GM18508 (cell line): ENCODE data around the gene LAMB3.

Source experiments
- ATAC-seq: cut with Tn5 transposase; IDR thresholded peaks from one replicate; pipeline ENCODE4 v1.9.1; 2021; ENCODE audit warnings: moderate number of reproducible peaks; ENCODE audit not compliant: insufficient read depth, unreplicated experiment

LAMB3 gene

DNA sequence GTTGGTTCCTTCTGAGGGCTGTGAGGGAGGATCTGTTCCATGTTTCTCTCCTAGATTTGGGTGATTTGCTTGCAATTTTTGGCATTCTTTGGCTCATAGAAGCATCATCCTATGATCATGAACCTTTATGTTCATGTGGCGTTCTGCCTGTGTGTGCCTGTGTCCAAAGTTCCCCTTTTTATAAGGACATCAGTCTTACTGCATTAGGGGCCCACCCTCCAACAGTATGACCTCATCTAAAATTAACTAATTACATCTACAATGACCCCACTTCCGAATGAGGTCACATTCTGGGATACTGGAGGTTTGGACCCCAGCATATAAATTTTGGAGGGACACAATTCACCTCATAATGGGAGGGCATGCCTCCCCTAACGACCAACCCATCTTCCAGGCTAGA is 81.5 kb downstream of the LAMB3 start:
- no peak for ATAC-seq

- no peak for ATAC-seq
Observed at GRCh38 chr1:209569455-209570207, 82.6 kb downstream of the LAMB3 start.

DNA sequence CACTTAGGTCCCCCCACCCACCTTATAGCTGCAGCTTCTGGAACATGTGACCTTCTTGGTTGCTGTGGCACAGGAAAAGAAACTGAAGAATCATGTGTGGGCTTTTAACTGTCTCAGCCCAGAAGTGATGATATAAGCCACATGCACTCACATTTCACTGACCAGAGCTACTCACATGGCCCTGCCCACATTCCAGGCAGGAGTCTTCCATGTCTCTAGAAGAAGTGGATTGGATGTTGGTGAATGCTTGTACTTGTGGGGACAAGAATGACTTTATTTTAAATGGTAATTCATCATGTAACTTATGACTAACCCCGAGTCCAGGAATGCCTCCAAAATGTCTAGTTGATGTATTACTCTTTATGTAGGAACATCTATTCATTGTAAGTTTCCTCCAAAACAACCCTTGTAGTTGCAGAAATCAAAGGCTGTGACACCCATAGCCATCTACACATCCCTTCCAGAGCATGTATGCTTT is 84.5 kb downstream of the LAMB3 start:
- no peak for ATAC-seq

DNA sequence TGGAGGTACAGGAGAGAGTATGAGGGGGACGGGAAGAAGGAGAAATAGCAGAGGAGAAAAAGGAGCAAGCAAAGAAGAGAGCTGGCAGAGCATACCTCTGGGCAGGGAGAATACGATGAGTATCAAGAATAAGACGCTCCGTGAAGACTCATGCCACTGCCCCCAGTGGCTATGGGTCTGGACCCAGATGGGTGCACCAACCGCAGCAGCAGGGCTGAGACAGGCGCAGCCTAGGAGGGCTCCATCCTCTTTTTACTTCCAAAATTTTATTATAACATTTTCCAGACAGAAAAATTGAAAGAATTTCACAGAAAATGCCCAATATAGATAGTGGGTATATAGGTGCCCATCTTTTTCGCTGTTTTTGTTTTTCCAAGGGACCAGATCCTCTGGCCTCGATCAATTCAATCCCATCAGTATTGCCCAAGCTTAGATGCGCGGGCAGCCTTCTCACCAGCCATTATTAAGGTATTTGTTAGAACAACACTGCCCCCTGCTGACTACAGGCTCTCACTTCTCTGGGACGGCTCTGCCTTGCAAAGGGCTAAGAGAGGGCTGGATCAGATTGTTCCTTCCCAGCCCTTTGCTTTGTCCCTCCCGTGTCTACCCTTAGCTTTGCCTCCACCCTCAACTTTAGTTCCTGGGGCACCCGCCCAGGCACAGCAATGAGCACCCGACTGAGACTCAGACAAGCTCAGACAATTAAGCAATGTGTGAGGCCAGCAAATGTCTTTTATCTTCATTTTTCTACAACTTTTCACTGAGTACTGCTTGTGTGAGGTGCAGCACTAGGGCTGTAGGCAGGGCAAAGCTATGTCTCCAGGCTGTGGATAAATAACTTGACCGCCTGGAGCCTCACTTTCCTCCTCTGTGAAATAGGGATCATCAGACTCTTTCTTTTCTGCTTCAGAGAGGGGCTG is 86.2 kb downstream of the LAMB3 start:
- ATAC-seq, result peak; percentile 77
